Measurements from ENCODE around the gene MAP1LC3B.

DNA sequence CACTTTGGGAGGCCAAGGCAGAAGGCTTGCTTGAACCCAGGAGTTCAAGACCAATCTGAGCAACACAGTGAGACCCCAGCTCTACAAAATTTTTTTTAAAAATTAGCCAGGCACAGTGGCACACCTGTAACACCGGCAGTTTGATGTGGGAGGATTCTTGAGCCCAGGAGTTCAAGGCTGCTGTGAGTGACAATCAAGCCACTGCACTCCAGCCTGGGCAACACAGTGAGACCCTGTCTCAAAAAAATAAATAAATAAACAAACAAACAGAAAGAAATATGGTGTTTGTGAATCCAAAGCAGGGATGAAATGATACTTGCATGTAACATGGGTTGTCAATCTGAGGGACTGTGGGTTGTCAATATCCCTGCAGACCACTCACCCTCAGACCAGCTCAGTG lies 25.2 kb upstream of the MAP1LC3B start:
- no peak for TF ChIP-seq POLR2A (IDR thresholded peaks at IDR 0.05)
- TF ChIP-seq, protein P1, sequence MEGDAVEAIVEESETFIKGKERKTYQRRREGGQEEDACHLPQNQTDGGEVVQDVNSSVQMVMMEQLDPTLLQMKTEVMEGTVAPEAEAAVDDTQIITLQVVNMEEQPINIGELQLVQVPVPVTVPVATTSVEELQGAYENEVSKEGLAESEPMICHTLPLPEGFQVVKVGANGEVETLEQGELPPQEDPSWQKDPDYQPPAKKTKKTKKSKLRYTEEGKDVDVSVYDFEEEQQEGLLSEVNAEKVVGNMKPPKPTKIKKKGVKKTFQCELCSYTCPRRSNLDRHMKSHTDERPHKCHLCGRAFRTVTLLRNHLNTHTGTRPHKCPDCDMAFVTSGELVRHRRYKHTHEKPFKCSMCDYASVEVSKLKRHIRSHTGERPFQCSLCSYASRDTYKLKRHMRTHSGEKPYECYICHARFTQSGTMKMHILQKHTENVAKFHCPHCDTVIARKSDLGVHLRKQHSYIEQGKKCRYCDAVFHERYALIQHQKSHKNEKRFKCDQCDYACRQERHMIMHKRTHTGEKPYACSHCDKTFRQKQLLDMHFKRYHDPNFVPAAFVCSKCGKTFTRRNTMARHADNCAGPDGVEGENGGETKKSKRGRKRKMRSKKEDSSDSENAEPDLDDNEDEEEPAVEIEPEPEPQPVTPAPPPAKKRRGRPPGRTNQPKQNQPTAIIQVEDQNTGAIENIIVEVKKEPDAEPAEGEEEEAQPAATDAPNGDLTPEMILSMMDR (IDR thresholded peaks at IDR 0.05): no peak
